ENCODE data around the gene RGS6. TPM values are rescaled to one million over a fixed set of nuclear protein-coding genes. Genes with fewer than 3 reads are reported as not detected.

RGS6 gene
- total and polyA plus RNA-seq, 4 donors: 0.06 to 5.3 (median 0.17) TPM; not detected in 1

GRCh38 chr14:72498646-72499045, 566.4 kb downstream of the RGS6 start:
- H3K9ac ChIP-seq (ENCODE audit: low read depth in 1 of 2, low read length in 2 of 2): no peak overlapping the region
- H3K36me3 ChIP-seq (ENCODE audit: control insufficient read depth in 4 of 4, insufficient read depth in 3 of 4, low read depth in 1 of 4, low read length in 3 of 4): no peaks in the 10 kb centered on the region
- H3K27ac ChIP-seq (ENCODE audit: low read depth in 1 of 2, low read length in 2 of 2): no peak overlapping the region
- H3K4me1 ChIP-seq (ENCODE audit: control insufficient read depth in 4 of 4, insufficient read depth in 4 of 4, low read length in 3 of 4): no peaks in the 10 kb centered on the region
- TF ChIP-seq ATF3 (IDR thresholded peaks at IDR 0.05) (no peak), YY1 (IDR thresholded peaks at IDR 0.05) (no peak), RXRA (IDR thresholded peaks at IDR 0.05) (no peak), ZBTB33 (IDR thresholded peaks at IDR 0.05) (no peak), SP1 (IDR thresholded peaks at IDR 0.05) (no peak), NR2F2 (IDR thresholded peaks at IDR 0.05) (no peak), TAF1 (conservative IDR thresholded peaks at IDR 0.05) (no peak), MAX (IDR thresholded peaks at IDR 0.05) (no peak), REST (IDR thresholded peaks at IDR 0.05) (no peak), RAD21 (IDR thresholded peaks at IDR 0.05) (no peak), JUND (IDR thresholded peaks at IDR 0.05) (no peak), EGR1 (IDR thresholded peaks at IDR 0.05; ENCODE audit: low read depth in 2 of 2) (no peak)
- peaks cover 0 to 4% (median 0%) of the 10 kb centered on the region in 4 donors for H3K27me3 ChIP-seq (ENCODE audit: control insufficient read depth in 4 of 4, insufficient read depth in 4 of 4, low read length in 3 of 4)
- DNase-seq (ENCODE audit: low spot score): no peak
- no peaks in the 10 kb centered on the region for H3K9me3 ChIP-seq (ENCODE audit: control insufficient read depth in 4 of 4, low read length in 3 of 4)
- WGBS: 89% methylated on average over 7 of the region's 7 CpGs
- H3K4me3 ChIP-seq (ENCODE audit: low read depth in 1 of 3, low read length in 3 of 3): no peak overlapping the region

GRCh38 chr14:72499746-72500145, 567.5 kb downstream of the RGS6 start:
- TF ChIP-seq CTCF (IDR thresholded peaks at IDR 0.05; ENCODE audit: low read depth, low read length, missing input control) (no peak), SP1 (IDR thresholded peaks at IDR 0.05) (no peak), HNF4G (IDR thresholded peaks at IDR 0.05) (no peak), RXRA (IDR thresholded peaks at IDR 0.05) (no peak), JUND (IDR thresholded peaks at IDR 0.05) (no peak), HNF4A (conservative IDR thresholded peaks at IDR 0.05) (no peak), EGR1 (IDR thresholded peaks at IDR 0.05; ENCODE audit: low read depth in 2 of 2) (no peak), ZBTB33 (IDR thresholded peaks at IDR 0.05) (no peak), NR2F2 (IDR thresholded peaks at IDR 0.05) (no peak), GABPA (IDR thresholded peaks at IDR 0.05 in 1 of 2, conservative IDR thresholded peaks at IDR 0.05 in 1 of 2) (no peak)

More at GRCh38 chr14:72499746-72500145, 567.5 kb downstream of the RGS6 start:
- no peaks in the 10 kb centered on the region for H3K4me1 ChIP-seq (ENCODE audit: control insufficient read depth in 4 of 4, insufficient read depth in 4 of 4, low read length in 3 of 4)
- H3K36me3 ChIP-seq (ENCODE audit: control insufficient read depth in 4 of 4, insufficient read depth in 3 of 4, low read depth in 1 of 4, low read length in 3 of 4): no peaks in the 10 kb centered on the region
- H3K27ac ChIP-seq (ENCODE audit: low read depth in 1 of 2, low read length in 2 of 2): no peak overlapping the region
- WGBS: 88% methylated on average over 5 of the region's 5 CpGs
- peaks cover 0 to 2% (median 0%) of the 10 kb centered on the region in 4 donors for H3K27me3 ChIP-seq (ENCODE audit: control insufficient read depth in 4 of 4, insufficient read depth in 4 of 4, low read length in 3 of 4)
- H3K9me3 ChIP-seq (ENCODE audit: control insufficient read depth in 4 of 4, low read length in 3 of 4): no peaks in the 10 kb centered on the region
- no peak for DNase-seq (ENCODE audit: low spot score)
- no peak overlapping the region for H3K4me3 ChIP-seq (ENCODE audit: low read depth in 1 of 3, low read length in 3 of 3)
- no peak overlapping the region for H3K9ac ChIP-seq (ENCODE audit: low read depth in 1 of 2, low read length in 2 of 2)
